DMS53 treated with DMSO at 0.1 percent for 48 hours (cell line): Measurements from ENCODE around the gene CASKIN1.
"Not testable (repeated sequence)": the region's sequence is repeated elsewhere in the genome, so short reads cannot be mapped to it uniquely, and the experiment has no call there.

ENCODE experiments used
- DNase-seq: peaks from one replicate; lab custom pipeline; 2025; ENCODE audit not compliant: unreplicated experiment; lab: John Stamatoyannopoulos, UW

Gene CASKIN1

GRCh38 chr16:2210009-2210332, 13.6 kb upstream of the CASKIN1 start:
- DNase-seq, result no peak

GRCh38 chr16:2209258-2210008, 13.0 kb upstream of the CASKIN1 start:
- DNase-seq, result no peak

GRCh38 chr16:2208772-2209171, 12.4 kb upstream of the CASKIN1 start:
- no peak for DNase-seq

- DNase-seq, result no peak
These were observed 11.9 kb upstream of the CASKIN1 start for GRCh38 chr16:2208308-2208707.

- DNase-seq, result no peak
These were observed 11.5 kb upstream of the CASKIN1 start for GRCh38 chr16:2207872-2208271.

- no peak for DNase-seq
These were observed 10.5 kb upstream of the CASKIN1 start for GRCh38 chr16:2206780-2207433.

- no peak for DNase-seq
These were observed 10.0 kb upstream of the CASKIN1 start for GRCh38 chr16:2206420-2206779.

GRCh38 chr16:2205967-2206313, 9.5 kb upstream of the CASKIN1 start:
- no peak for DNase-seq

GRCh38 chr16:2205104-2205966, 8.9 kb upstream of the CASKIN1 start, which contains the start of gene MLST8:
Gene MLST8, plus strand, starts transcription at chr16:2205454. Its CDS starts 632 bp downstream, at chr16:2206086.
- peak; percentile 54 for DNase-seq

GRCh38 chr16:2204416-2205103, 8.2 kb upstream of the CASKIN1 start:
- no peak for DNase-seq

GRCh38 chr16:2203119-2203688, 6.8 kb upstream of the CASKIN1 start:
- DNase-seq, result not testable (repeated sequence)

GRCh38 chr16:2200313-2200712, 3.9 kb upstream of the CASKIN1 start:
- no peak for DNase-seq

GRCh38 chr16:2199621-2200139, 3.3 kb upstream of the CASKIN1 start:
- no peak for DNase-seq

- no peak for DNase-seq
These were observed 2.7 kb upstream of the CASKIN1 start for GRCh38 chr16:2199095-2199494.

GRCh38 chr16:2198283-2198682, 1.9 kb upstream of the CASKIN1 start:
- DNase-seq, result no peak

GRCh38 chr16:2197765-2198164, 1.4 kb upstream of the CASKIN1 start:
- no peak for DNase-seq

- no peak for DNase-seq
These were observed 641 bp upstream of the CASKIN1 start for GRCh38 chr16:2196981-2197511.

- no peak for DNase-seq
These were observed 863 bp downstream of the CASKIN1 start for GRCh38 chr16:2195322-2196161.

GRCh38 chr16:2194852-2195321, 1.5 kb downstream of the CASKIN1 start:
- peak; percentile 47 for DNase-seq
